ENCODE data around the gene BLNK. TPM values are rescaled to one million over a fixed set of nuclear protein-coding genes. Genes with fewer than 3 reads are reported as not detected.
A peak's percentile ranks its signal among the peaks of the same experiment; 100 is the strongest.

The BLNK gene
- polyA plus RNA-seq, 1 donor, result 27.4 TPM

- peaks cover 42% of the 10 kb centered on the region for H3K36me3 ChIP-seq (ENCODE audit: control insufficient read depth, insufficient read depth, low read length)
- 40% methylated on average over 1 of the region's 9 CpGs for WGBS (ENCODE audit: insufficient coverage, low lambda C conversion rate)
- H3K4me3 ChIP-seq (ENCODE audit: low read length), result no peak overlapping the region
- peak overlapping the region; percentile 41 for H3K27ac ChIP-seq (ENCODE audit: low read length)
- peaks cover 17% of the 10 kb centered on the region for H3K4me1 ChIP-seq (ENCODE audit: control insufficient read depth, insufficient read depth, low read length)
- H3K27me3 ChIP-seq (ENCODE audit: control insufficient read depth, insufficient read depth, low read length), result no peaks in the 10 kb centered on the region
- H3K9me3 ChIP-seq (ENCODE audit: control insufficient read depth, low read depth, low read length), result no peaks in the 10 kb centered on the region
- DNase-seq, result peak; percentile 81 to 91
These were observed 42.9 kb downstream of the BLNK start for GRCh38 chr10:96228408-96228994.

GRCh38 chr10:96227206-96227605, 44.2 kb downstream of the BLNK start:
- Histone ChIP-seq H3K27me3 (ENCODE audit: control insufficient read depth, insufficient read depth, low read length) (no peaks in the 10 kb centered on the region), H3K36me3 (ENCODE audit: control insufficient read depth, insufficient read depth, low read length) (peaks cover 49% of the 10 kb centered on the region), H3K4me3 (ENCODE audit: low read length) (no peak overlapping the region), H3K27ac (ENCODE audit: low read length) (no peak overlapping the region), H3K4me1 (ENCODE audit: control insufficient read depth, insufficient read depth, low read length) (peaks cover 17% of the 10 kb centered on the region), H3K9me3 (ENCODE audit: control insufficient read depth, low read depth, low read length) (no peaks in the 10 kb centered on the region)
- no peak for DNase-seq
- no CpG with 5 or more reads among the region's 19 CpGs for WGBS (ENCODE audit: insufficient coverage, low lambda C conversion rate)

GRCh38 chr10:96225119-96225518, 46.2 kb downstream of the BLNK start:
- H3K4me3 ChIP-seq (ENCODE audit: low read length), result no peak overlapping the region
- peaks cover 17% of the 10 kb centered on the region for H3K4me1 ChIP-seq (ENCODE audit: control insufficient read depth, insufficient read depth, low read length)
- H3K27me3 ChIP-seq (ENCODE audit: control insufficient read depth, insufficient read depth, low read length), result no peaks in the 10 kb centered on the region
- H3K9me3 ChIP-seq (ENCODE audit: control insufficient read depth, low read depth, low read length), result no peaks in the 10 kb centered on the region
- no peak overlapping the region for H3K27ac ChIP-seq (ENCODE audit: low read length)
- no peak for DNase-seq
- no CpG with 5 or more reads among the region's 6 CpGs for WGBS (ENCODE audit: insufficient coverage, low lambda C conversion rate)
- peaks cover 54% of the 10 kb centered on the region for H3K36me3 ChIP-seq (ENCODE audit: control insufficient read depth, insufficient read depth, low read length)

- H3K4me1 ChIP-seq (ENCODE audit: control insufficient read depth, insufficient read depth, low read length), result peaks cover 2% of the 10 kb centered on the region
- no peaks in the 10 kb centered on the region for H3K27me3 ChIP-seq (ENCODE audit: control insufficient read depth, insufficient read depth, low read length)
- peaks cover 63% of the 10 kb centered on the region for H3K36me3 ChIP-seq (ENCODE audit: control insufficient read depth, insufficient read depth, low read length)
- no peak for DNase-seq
- no CpG with 5 or more reads among the region's 10 CpGs for WGBS (ENCODE audit: insufficient coverage, low lambda C conversion rate)
- no peak overlapping the region for H3K27ac ChIP-seq (ENCODE audit: low read length)
- H3K4me3 ChIP-seq (ENCODE audit: low read length), result no peak overlapping the region
- no peaks in the 10 kb centered on the region for H3K9me3 ChIP-seq (ENCODE audit: control insufficient read depth, low read depth, low read length)
These were observed 48.5 kb downstream of the BLNK start for GRCh38 chr10:96222908-96223307.

- no peak for DNase-seq
- no peaks in the 10 kb centered on the region for H3K4me1 ChIP-seq (ENCODE audit: control insufficient read depth, insufficient read depth, low read length)
- peaks cover 63% of the 10 kb centered on the region for H3K36me3 ChIP-seq (ENCODE audit: control insufficient read depth, insufficient read depth, low read length)
- no CpG with 5 or more reads among the region's 3 CpGs for WGBS (ENCODE audit: insufficient coverage, low lambda C conversion rate)
- no peaks in the 10 kb centered on the region for H3K27me3 ChIP-seq (ENCODE audit: control insufficient read depth, insufficient read depth, low read length)
- no peak overlapping the region for H3K27ac ChIP-seq (ENCODE audit: low read length)
- no peak overlapping the region for H3K4me3 ChIP-seq (ENCODE audit: low read length)
- no peaks in the 10 kb centered on the region for H3K9me3 ChIP-seq (ENCODE audit: control insufficient read depth, low read depth, low read length)
These were observed 48.9 kb downstream of the BLNK start for GRCh38 chr10:96222441-96222840.

- H3K27me3 ChIP-seq (ENCODE audit: control insufficient read depth, insufficient read depth, low read length), result no peaks in the 10 kb centered on the region
- peaks cover 65% of the 10 kb centered on the region for H3K36me3 ChIP-seq (ENCODE audit: control insufficient read depth, insufficient read depth, low read length)
- no peaks in the 10 kb centered on the region for H3K4me1 ChIP-seq (ENCODE audit: control insufficient read depth, insufficient read depth, low read length)
- no peak overlapping the region for H3K4me3 ChIP-seq (ENCODE audit: low read length)
- H3K9me3 ChIP-seq (ENCODE audit: control insufficient read depth, low read depth, low read length), result no peaks in the 10 kb centered on the region
- no peak overlapping the region for H3K27ac ChIP-seq (ENCODE audit: low read length)
- no peak for DNase-seq
- WGBS (ENCODE audit: insufficient coverage, low lambda C conversion rate), result no CpG with 5 or more reads among the region's 5 CpGs
These were observed 52.5 kb downstream of the BLNK start for GRCh38 chr10:96218826-96219225.

- Histone ChIP-seq H3K4me1 (ENCODE audit: control insufficient read depth, insufficient read depth, low read length) (no peaks in the 10 kb centered on the region), H3K27me3 (ENCODE audit: control insufficient read depth, insufficient read depth, low read length) (no peaks in the 10 kb centered on the region), H3K9me3 (ENCODE audit: control insufficient read depth, low read depth, low read length) (no peaks in the 10 kb centered on the region), H3K36me3 (ENCODE audit: control insufficient read depth, insufficient read depth, low read length) (peaks cover 58% of the 10 kb centered on the region), H3K27ac (ENCODE audit: low read length) (no peak overlapping the region), H3K4me3 (ENCODE audit: low read length) (no peak overlapping the region)
- 80% methylated on average over 3 of the region's 4 CpGs for WGBS (ENCODE audit: insufficient coverage, low lambda C conversion rate)
- no peak for DNase-seq
These were observed 53.7 kb downstream of the BLNK start for GRCh38 chr10:96217711-96218110.

- H3K9me3 ChIP-seq (ENCODE audit: control insufficient read depth, low read depth, low read length), result no peaks in the 10 kb centered on the region
- H3K36me3 ChIP-seq (ENCODE audit: control insufficient read depth, insufficient read depth, low read length), result peaks cover 60% of the 10 kb centered on the region
- H3K4me1 ChIP-seq (ENCODE audit: control insufficient read depth, insufficient read depth, low read length), result no peaks in the 10 kb centered on the region
- no peak overlapping the region for H3K4me3 ChIP-seq (ENCODE audit: low read length)
- no peak overlapping the region for H3K27ac ChIP-seq (ENCODE audit: low read length)
- no peak for DNase-seq
- WGBS (ENCODE audit: insufficient coverage, low lambda C conversion rate), result 90% methylated on average over 3 of the region's 5 CpGs
- H3K27me3 ChIP-seq (ENCODE audit: control insufficient read depth, insufficient read depth, low read length), result no peaks in the 10 kb centered on the region
These were observed 54.6 kb downstream of the BLNK start for GRCh38 chr10:96216775-96217174.

GRCh38 chr10:96212911-96213310, 58.5 kb downstream of the BLNK start:
- Histone ChIP-seq H3K9me3 (ENCODE audit: control insufficient read depth, low read depth, low read length) (no peaks in the 10 kb centered on the region), H3K36me3 (ENCODE audit: control insufficient read depth, insufficient read depth, low read length) (peaks cover 60% of the 10 kb centered on the region), H3K27ac (ENCODE audit: low read length) (no peak overlapping the region), H3K4me3 (ENCODE audit: low read length) (no peak overlapping the region), H3K27me3 (ENCODE audit: control insufficient read depth, insufficient read depth, low read length) (no peaks in the 10 kb centered on the region), H3K4me1 (ENCODE audit: control insufficient read depth, insufficient read depth, low read length) (no peaks in the 10 kb centered on the region)
- no CpG with 5 or more reads among the region's 1 CpG for WGBS (ENCODE audit: insufficient coverage, low lambda C conversion rate)
- no peak for DNase-seq

- Histone ChIP-seq H3K27me3 (ENCODE audit: control insufficient read depth, insufficient read depth, low read length) (no peaks in the 10 kb centered on the region), H3K9me3 (ENCODE audit: control insufficient read depth, low read depth, low read length) (no peaks in the 10 kb centered on the region), H3K4me1 (ENCODE audit: control insufficient read depth, insufficient read depth, low read length) (no peaks in the 10 kb centered on the region), H3K36me3 (ENCODE audit: control insufficient read depth, insufficient read depth, low read length) (peaks cover 69% of the 10 kb centered on the region), H3K4me3 (ENCODE audit: low read length) (no peak overlapping the region), H3K27ac (ENCODE audit: low read length) (no peak overlapping the region)
- DNase-seq, result no peak
These were observed 59.6 kb downstream of the BLNK start for GRCh38 chr10:96211764-96212163.

GRCh38 chr10:96208946-96209345, 62.4 kb downstream of the BLNK start:
- H3K36me3 ChIP-seq (ENCODE audit: control insufficient read depth, insufficient read depth, low read length), result peaks cover 57% of the 10 kb centered on the region
- DNase-seq, result peak in 1 of 2 donors; percentile 26
- no CpG with 5 or more reads among the region's 5 CpGs for WGBS (ENCODE audit: insufficient coverage, low lambda C conversion rate)
- H3K9me3 ChIP-seq (ENCODE audit: control insufficient read depth, low read depth, low read length), result no peaks in the 10 kb centered on the region
- no peak overlapping the region for H3K27ac ChIP-seq (ENCODE audit: low read length)
- H3K27me3 ChIP-seq (ENCODE audit: control insufficient read depth, insufficient read depth, low read length), result no peaks in the 10 kb centered on the region
- no peak overlapping the region for H3K4me3 ChIP-seq (ENCODE audit: low read length)
- H3K4me1 ChIP-seq (ENCODE audit: control insufficient read depth, insufficient read depth, low read length), result no peaks in the 10 kb centered on the region

All from large intestine (tissue), 3 donors.